ENCODE data around the gene GCN1. TPM values are rescaled to one million over a fixed set of nuclear protein-coding genes. Genes with fewer than 3 reads are reported as not detected.

Gene GCN1
- total and polyA plus RNA-seq, 2 of the 8 experiments (the other 6 are each of a cell fraction or from before 2014, with no cell fraction given), result 61.4 to 133 TPM

GRCh38 chr12:120095331-120095730, 99.2 kb downstream of the GCN1 start (continued):
- TF ChIP-seq ATF2 (IDR thresholded peaks at IDR 0.05; ENCODE audit: low read length), result no peak
- TF ChIP-seq CHD7 (IDR thresholded peaks at IDR 0.05; ENCODE audit: insufficient replicate concordance, low read length), result no peak

Measured in H1 (cell line).